Lung microvascular endothelial cell (primary cell): Measurements from ENCODE around the gene ADGRG3. TPM values are rescaled to one million over a fixed set of nuclear protein-coding genes. Genes with fewer than 3 reads are reported as not detected.
A peak's percentile ranks its signal among the peaks of the same experiment; 100 is the strongest.

ENCODE experiments used
- DNase-seq, 2 donors: peaks; one replicate each; pipeline versions ENCODE4 v3.0.0 to v3.0.0-alpha.2; 2010; ENCODE audit warnings: low read depth in 2 of 2
- total RNA-seq: library from RNA; depleted of rRNA; stranded (reverse); fragments of >200 nt; gene quantifications from 2 replicates; pipeline ENCODE4 v1.2.1, GENCODE V29; 2014

The ADGRG3 gene
- total RNA-seq, 1 donor from 2014 or later: 8.3 TPM

GRCh38 chr16:57645691-57646387, 22.3 kb upstream of the ADGRG3 start:
- DNase-seq: peak; percentile 93 to 96

- peak; percentile 66 to 78 for DNase-seq
Observed at GRCh38 chr16:57646388-57647039, 21.6 kb upstream of the ADGRG3 start.

DNA sequence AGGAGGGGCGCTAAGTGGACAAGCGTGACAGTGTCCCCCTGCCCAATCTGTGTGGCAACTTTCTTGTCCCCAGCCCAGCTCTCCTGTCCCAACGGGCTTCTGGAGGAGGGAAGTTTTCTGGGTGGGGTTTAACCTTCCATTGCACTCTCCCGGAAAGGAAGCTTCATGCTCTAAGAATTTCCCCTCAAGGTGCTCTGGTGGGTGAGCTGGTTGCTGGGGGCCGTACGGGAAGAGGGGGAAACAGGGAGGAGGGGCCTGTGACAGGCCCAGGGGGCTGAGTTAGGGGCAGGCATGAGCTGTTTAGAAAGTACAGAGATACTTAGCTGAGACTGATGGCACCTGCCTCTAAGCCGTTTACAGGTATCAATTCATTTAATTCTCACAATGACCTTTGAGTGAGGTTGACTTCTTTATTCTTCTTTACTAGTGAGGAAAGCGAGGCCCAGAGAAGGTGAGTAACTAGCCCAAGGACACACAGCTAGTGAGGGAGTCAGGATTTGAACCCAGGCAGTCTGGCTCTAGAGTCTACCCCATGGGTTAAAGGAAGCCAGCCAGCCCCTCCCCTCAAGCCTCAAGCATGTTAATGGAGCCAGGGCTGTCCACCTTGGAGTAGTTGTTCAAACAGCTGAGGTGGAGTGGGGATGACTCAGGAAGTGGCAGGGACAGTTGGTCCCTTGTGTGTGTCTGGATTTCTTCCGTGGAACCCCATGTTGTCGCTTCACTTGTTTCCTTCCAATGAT, 20.8 kb upstream of the ADGRG3 start:
- DNase-seq: peak in 1 of 2 donors; percentile 62

DNA sequence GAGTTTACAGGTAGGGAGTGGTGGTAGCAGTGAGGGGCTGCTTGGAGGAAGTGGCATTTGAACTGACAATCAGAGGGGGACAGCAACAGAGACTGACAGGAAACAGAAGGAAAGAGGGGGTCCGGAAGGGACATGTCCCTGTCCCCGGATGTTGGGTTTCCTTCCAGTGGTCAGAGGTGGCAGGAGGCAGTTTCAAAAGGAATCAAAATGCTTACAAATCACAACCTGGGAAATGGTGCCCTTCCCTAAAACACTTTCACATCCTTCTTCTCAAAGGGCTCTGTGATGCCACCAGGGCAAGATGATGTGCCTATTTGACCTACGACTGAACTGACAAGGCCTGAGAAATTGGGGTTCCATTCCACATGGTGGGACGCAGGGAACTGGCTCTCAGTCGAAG, 20.0 kb upstream of the ADGRG3 start:
- DNase-seq: no peak

DNA sequence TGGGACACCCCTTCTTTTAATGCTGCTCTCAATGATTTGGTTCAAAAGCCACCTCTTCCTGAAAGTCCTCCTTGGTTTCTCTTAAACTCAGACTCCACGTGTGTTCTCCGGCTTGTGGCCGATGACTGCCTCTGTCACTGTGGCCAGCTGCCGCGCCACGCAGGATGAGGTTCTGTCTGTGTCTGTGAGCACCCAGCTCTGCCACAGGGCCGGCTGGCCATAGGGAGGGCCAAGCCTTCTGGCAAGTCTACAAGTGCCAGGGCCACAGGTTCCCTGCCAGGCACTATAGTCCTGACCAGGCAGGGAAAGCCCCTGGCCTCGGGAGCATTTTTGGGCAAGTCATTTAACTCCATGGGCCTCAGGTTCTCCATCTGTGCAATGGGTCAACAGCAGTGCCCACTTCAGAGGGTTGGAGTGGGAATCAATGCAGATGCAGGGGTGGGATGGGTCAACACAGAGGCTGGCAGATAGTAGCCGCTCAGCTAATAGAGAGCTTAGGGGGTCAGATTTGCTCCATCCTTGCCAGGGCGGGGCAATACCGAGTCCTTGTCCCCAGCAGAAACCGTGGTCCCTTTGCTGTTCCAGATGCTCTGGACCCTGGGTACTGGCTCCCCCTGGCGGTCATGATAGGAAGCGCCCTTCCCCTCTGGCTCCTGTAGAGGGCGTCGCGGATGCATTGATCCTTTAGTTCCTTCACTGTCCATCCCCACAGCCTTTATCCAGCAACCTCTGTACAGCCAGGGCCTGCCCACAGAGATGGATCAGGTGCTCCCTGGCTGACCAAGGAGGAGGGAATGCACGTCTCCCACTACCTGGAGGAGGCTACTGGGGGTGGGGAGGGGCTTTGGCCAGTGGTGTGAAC, 19.3 kb upstream of the ADGRG3 start:
- DNase-seq: peak; percentile 82 to 91

DNA sequence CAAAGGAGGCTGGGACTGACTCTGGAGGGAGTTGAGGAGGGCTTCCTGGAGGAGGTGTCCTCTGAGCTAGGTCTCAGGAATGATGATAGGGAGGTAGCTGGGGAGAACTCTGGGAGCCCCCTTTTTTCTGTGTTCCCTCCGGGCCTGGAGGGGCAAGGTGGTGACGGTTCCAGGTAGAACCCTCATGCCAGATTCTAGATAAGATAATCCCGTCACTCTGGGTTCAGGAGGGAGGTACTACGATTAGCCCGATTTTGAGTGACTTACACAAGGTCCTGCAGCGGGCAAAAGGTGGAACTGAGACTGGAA, 18.7 kb upstream of the ADGRG3 start:
- DNase-seq: no peak

DNA sequence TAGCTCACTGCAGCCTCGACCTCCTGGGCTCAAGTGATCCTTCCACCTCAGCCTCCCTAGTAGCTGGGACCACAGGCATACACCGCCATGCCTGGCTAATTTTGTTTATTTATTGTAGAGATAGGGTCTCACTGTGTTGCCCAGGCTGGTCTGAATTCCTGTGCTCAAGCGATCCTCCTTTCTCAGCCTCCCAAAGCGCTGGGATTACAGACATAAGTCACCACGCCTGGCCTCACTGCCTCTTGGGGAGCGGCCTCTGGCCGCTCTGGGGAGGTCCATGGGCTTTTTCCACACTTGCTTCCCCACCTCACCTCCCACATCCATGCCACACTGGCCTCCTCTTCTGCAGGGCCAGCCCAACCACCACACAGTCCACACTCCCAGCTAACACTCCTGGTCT, 18.3 kb upstream of the ADGRG3 start:
- no peak for DNase-seq

DNA sequence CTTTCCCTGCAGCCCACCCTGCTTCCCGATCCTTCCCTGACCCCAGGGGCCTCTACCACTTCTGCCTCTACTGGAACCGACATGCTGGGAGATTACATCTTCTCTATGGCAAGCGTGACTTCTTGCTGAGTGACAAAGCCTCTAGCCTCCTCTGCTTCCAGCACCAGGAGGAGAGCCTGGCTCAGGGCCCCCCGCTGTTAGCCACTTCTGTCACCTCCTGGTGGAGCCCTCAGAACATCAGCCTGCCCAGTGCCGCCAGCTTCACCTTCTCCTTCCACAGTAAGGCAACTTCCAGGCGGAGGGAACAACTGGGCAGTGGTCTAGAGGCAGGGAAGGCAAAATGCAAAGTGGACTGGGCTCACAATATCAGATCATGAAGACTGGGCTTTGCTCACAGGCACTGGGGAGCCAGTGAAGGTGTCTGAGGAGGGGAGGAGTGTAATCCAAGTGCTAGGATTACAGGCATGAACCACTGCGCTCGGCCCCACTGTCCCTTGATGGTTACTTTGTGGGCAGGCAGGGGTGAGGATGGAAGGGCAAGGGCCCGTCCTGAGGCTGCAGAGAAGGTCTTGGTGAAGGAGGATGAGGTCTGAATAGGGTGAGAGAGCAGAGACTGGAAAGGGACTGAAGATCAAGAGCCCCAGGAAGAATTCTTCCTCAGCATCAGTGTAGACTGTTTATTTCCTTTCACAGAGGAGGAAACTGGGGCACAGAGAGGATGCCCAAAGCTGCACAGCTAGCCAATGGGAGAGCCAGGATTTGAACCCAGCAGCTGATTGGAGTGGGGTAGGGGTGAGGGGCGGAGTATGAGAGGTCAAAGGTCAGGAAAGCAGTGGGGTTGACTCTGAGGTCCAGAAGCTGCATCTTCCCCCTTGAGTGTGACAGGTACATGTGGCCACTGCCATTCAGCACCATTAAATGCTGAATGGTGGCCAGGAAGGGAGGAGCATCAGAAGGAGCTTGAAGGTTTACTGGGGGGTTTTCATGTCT, 16.5 kb upstream of the ADGRG3 start:
- no peak for DNase-seq

DNA sequence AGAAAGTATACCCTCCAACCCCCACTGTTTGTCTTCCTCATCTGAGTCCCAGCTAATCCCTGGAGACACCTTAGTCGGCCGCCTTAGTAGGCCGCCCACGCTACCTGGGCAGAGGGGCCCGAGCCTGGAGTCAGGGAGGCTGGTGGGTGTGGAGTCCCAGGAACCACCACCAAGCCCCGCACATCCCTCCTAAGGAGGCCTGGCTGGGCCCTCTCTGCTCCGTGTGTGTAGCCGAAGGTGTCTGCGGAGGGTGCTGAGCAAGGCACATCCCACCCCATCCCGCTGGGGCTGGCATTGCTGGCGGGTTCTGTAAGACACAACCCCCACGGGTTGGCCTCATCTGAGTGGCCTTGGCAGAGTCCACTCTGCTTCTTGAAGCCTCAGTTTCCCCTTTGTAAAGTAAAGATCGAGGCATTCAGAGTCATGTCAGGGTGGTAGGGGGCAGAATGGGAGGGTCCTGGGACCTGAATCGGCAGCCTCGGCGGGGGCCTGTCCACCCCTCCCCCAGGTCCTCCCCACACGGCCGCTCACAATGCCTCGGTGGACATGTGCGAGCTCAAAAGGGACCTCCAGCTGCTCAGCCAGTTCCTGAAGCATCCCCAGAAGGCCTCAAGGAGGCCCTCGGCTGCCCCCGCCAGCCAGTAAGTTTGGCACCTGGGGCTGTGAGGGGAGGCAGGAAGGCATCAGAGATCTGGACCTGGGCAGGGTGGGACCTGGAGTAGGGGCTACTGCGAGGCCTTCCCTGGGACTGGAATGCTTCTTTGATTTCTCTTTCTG, 15.2 kb upstream of the ADGRG3 start:
- DNase-seq: no peak

DNA sequence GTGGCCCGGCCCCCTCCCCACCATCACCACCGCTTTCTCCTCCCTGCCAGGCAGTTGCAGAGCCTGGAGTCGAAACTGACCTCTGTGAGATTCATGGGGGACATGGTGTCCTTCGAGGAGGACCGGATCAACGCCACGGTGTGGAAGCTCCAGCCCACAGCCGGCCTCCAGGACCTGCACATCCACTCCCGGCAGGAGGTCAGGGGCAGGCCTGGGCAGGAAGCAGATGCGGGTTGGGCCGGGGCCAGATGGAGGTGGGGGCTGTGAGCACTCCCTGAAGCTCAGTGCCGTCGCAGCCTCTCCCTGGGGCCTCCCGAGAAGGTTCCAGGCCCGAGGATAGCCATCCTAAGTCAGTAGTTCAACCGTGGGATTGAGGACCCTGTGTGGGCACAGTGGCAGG, 14.2 kb upstream of the ADGRG3 start:
- DNase-seq: peak; percentile 80 to 92

- DNase-seq: no peak
Observed at GRCh38 chr16:57656342-57656955, 11.7 kb upstream of the ADGRG3 start.

DNA sequence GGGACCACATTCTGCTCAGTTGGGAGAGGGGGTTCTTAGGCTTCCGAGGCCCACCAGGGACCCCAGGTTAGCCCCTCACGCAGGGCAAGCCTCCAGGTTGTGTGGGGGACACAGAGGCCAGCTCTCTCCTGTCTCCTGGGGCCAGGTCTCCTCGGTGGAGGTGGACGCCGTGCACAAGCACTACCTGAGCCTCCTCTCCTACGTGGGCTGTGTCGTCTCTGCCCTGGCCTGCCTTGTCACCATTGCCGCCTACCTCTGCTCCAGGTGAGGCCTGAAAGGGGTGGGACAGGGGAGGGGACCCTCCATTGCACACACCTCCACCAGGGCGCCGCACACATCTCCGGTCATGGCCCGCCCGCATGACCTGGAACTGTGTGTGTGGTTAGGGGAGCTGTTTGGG, 10.9 kb upstream of the ADGRG3 start:
- DNase-seq: no peak

GRCh38 chr16:57658130-57658877, 9.8 kb upstream of the ADGRG3 start:
- DNase-seq: no peak

DNA sequence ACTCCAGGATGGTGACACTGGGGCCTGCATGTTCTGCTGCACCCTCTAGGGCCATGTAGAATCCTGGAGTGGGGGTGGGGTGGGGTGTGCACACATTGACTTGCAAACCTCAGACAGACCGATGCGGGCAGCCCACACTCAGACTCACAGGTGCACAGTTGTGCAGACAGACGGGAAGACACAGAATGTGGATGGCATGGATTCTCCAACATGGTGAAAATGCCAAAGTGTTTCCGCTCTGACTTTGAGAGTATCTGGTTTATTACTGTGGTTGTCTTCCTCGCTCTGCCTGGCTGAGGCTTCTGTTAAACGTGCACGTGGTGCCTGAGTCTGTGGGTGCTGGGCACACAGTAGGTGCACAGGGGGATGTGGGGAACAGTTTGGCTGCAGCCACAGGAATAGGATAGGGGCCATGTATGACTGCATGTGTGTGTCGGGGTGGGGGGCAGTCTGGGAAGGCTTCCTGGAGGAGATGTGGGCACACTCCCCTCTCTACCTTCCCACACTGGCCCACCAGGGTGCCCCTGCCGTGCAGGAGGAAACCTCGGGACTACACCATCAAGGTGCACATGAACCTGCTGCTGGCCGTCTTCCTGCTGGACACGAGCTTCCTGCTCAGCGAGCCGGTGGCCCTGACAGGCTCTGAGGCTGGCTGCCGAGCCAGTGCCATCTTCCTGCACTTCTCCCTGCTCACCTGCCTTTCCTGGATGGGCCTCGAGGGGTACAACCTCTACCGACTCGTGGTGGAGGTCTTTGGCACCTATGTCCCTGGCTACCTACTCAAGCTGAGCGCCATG, 9.0 kb upstream of the ADGRG3 start:
- no peak for DNase-seq

DNA sequence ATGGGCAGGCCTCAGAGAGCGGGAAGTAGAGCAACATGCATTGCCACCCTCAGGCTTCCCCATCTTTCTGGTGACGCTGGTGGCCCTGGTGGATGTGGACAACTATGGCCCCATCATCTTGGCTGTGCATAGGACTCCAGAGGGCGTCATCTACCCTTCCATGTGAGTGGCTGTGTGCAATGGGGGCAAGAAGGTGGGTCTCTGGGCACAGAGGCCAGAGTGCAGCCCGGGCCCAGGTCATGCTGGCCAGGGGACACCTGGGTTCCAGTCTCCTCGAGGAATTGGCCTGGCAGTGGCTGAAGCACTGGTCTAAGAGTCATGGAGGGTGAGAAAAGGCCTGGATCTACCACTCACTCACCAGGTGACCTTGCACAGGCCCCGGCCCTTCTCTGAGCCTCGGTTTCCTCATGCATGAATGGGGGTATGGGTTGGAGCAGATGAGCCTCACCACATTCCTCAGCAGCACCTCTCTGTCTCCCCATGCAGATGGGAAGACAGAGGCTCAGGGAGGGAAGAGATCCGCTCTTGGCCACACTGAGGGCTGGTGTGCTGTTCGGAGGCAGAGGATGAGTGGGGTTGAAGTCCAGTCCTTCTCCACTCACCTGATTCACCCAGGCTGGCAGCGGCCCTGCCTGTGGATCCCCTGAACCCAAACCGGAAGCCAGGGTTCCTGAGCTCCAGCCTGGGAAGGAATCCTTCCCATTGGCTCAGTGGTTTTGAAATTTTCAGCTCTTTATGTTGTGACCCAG, 7.2 kb upstream of the ADGRG3 start:
- DNase-seq: no peak

DNA sequence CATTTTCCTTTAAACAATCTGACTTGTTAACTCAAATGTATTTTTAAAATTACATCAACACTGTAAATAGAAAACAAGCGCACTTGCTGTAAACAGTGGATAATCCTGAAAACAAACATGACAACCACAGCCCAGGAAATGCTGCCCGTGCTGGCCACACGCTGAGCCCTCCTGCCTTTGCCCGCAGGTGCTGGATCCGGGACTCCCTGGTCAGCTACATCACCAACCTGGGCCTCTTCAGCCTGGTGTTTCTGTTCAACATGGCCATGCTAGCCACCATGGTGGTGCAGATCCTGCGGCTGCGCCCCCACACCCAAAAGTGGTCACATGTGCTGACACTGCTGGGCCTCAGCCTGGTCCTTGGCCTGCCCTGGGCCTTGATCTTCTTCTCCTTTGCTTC, 6.6 kb upstream of the ADGRG3 start:
- no peak for DNase-seq
